GM18873 (cell line): Measurements from ENCODE around the gene OVCH2.
"Not testable (repeated sequence)": the region's sequence is repeated elsewhere in the genome, so short reads cannot be mapped to it uniquely, and the experiment has no call there.

Source experiments
- ATAC-seq: cut with Tn5 transposase; IDR thresholded peaks from one replicate; pipeline ENCODE4 v1.9.1; 2021; ENCODE audit warnings: mild to moderate bottlenecking, moderate library complexity, moderate number of reproducible peaks; ENCODE audit not compliant: unreplicated experiment, low FRiP score

Gene OVCH2

GRCh38 chr11:7706377-7706776 is at the start of gene OVCH2:
Gene OVCH2 (minus strand): TSS chr11:7706477. CDS start chr11:7706394, 83 bp downstream.
- no peak for ATAC-seq

GRCh38 chr11:7749456-7749855 is 43.2 kb upstream of the OVCH2 start:
- no peak for ATAC-seq

- ATAC-seq = not testable (repeated sequence)
Observed at GRCh38 chr11:7734767-7735166, 28.5 kb upstream of the OVCH2 start.

GRCh38 chr11:7714786-7715185 is 8.5 kb upstream of the OVCH2 start:
- ATAC-seq = no peak

GRCh38 chr11:7703740-7704139 is 2.5 kb downstream of the OVCH2 start:
- no peak for ATAC-seq

- ATAC-seq = no peak
Observed at GRCh38 chr11:7696424-7696823, 9.9 kb downstream of the OVCH2 start.

- ATAC-seq = no peak
Observed at GRCh38 chr11:7694235-7694634, 12.0 kb downstream of the OVCH2 start.

- ATAC-seq = no peak
Observed at GRCh38 chr11:7692426-7692825, 13.9 kb downstream of the OVCH2 start.

GRCh38 chr11:7691759-7692350 is 14.4 kb downstream of the OVCH2 start:
- no peak for ATAC-seq

GRCh38 chr11:7690648-7691047 is 15.6 kb downstream of the OVCH2 start:
- ATAC-seq = no peak

- no peak for ATAC-seq
Observed at GRCh38 chr11:7689239-7689638, 17.0 kb downstream of the OVCH2 start.

GRCh38 chr11:7688238-7688826 is 17.9 kb downstream of the OVCH2 start:
- ATAC-seq = no peak

- no peak for ATAC-seq
Observed at GRCh38 chr11:7687386-7687785, 18.9 kb downstream of the OVCH2 start.

GRCh38 chr11:7686761-7687160 is 19.5 kb downstream of the OVCH2 start:
- ATAC-seq = no peak

GRCh38 chr11:7683571-7683970 is 22.7 kb downstream of the OVCH2 start:
- ATAC-seq = no peak

- no peak for ATAC-seq
Observed at GRCh38 chr11:7677796-7678201, 28.5 kb downstream of the OVCH2 start.

GRCh38 chr11:7677071-7677470 is 29.2 kb downstream of the OVCH2 start:
- no peak for ATAC-seq

GRCh38 chr11:7675631-7676030 is 30.6 kb downstream of the OVCH2 start:
- ATAC-seq = no peak

- ATAC-seq = no peak
Observed at GRCh38 chr11:7673724-7674434, 32.4 kb downstream of the OVCH2 start.

GRCh38 chr11:7672960-7673723 is 33.1 kb downstream of the OVCH2 start, which contains the start of gene CYB5R2:
Gene CYB5R2 (minus strand): TSS chr11:7673500. CDS start chr11:7672825, 675 bp downstream.
- ATAC-seq = no peak
